Neural cell (in vitro differentiated cells): ENCODE results near the gene FOLR3. TPM values are rescaled to one million over a fixed set of nuclear protein-coding genes. Genes with fewer than 3 reads are reported as not detected.

Experiments
- H2AFZ ChIP-seq: fragments of 200-600, 300-800 bp; sonication (generic), shearing (Covaris generic); 2 replicates; pipeline ENCODE4 v1.6.0; 2014; ENCODE audit warnings: low read depth, mild to moderate bottlenecking, antibody characterized with exemption, low read length, moderate library complexity
- H3F3A ChIP-seq: fragments of 200-600 bp; shearing (Covaris generic); 2 replicates; pipeline ENCODE4 v1.6.1; 2016; ENCODE audit warnings: mild to moderate bottlenecking, moderate library complexity, mixed read lengths, antibody characterized with exemption, low read length; ENCODE audit not compliant: insufficient read depth, poor library complexity, severe bottlenecking
- H3K27ac ChIP-seq: fragments of 200-600, 300-800 bp; sonication (generic), shearing (Covaris generic); 2 replicates; pipeline ENCODE4 v1.5.1; 2014; ENCODE audit warnings: mild to moderate bottlenecking, low read length, moderate library complexity
- H3K27me3 ChIP-seq: fragments of 300-800, 200-600 bp; sonication (generic), shearing (Covaris generic); 2 replicates; pipeline ENCODE4 v1.6.0; 2014; ENCODE audit warnings: mild to moderate bottlenecking, low read depth, low read length, moderate library complexity; ENCODE audit not compliant: insufficient read depth
- H3K36me3 ChIP-seq: fragments of 300-800, 200-600 bp; sonication (generic), shearing (Covaris generic); 2 replicates; pipeline ENCODE4 v1.5.1; 2014; ENCODE audit warnings: mild to moderate bottlenecking, antibody characterized with exemption, low read length, moderate library complexity; ENCODE audit not compliant: insufficient read depth
- H3K4me2 ChIP-seq: fragments of 300-800, 200-600 bp; sonication (generic), shearing (Covaris generic); 2 replicates; pipeline ENCODE4 v1.6.0; 2014; ENCODE audit warnings: mild to moderate bottlenecking, low read length
- H3K4me3 ChIP-seq: fragments of 300-800, 200-600 bp; sonication (generic), shearing (Covaris generic); 2 replicates; pipeline ENCODE4 v1.5.1; 2014; ENCODE audit warnings: mild to moderate bottlenecking, low read length, moderate library complexity
- H3K79me2 ChIP-seq: fragments of 200-600 bp; shearing (Covaris generic); replicated peaks from 2 replicates; pipeline ENCODE4 v1.6.0; 2014; ENCODE audit warnings: mild to moderate bottlenecking, low read length, moderate library complexity; ENCODE audit not compliant: insufficient read depth
- H3K9ac ChIP-seq: fragments of 300-800, 200-600 bp; sonication (generic), shearing (Covaris generic); 2 replicates; pipeline ENCODE4 v1.6.1; 2016; ENCODE audit warnings: mild to moderate bottlenecking, low read length, mixed read lengths
- H3K9me2 ChIP-seq: fragments of 200-600 bp; shearing (Covaris generic); 2 replicates; pipeline ENCODE4 v1.6.1; 2016; ENCODE audit warnings: mild to moderate bottlenecking, low read length, mixed read lengths; ENCODE audit not compliant: insufficient read depth
- H3K9me3 ChIP-seq: fragments of 200-600, 300-800 bp; sonication (generic), shearing (Covaris generic); 2 replicates; pipeline ENCODE4 v1.6.1; 2016; ENCODE audit warnings: mild to moderate bottlenecking, mixed run types, low read length, moderate library complexity, mixed read lengths
- H4K20me1 ChIP-seq: fragments of 200-600 bp; shearing (Covaris generic); 2 replicates; pipeline ENCODE4 v1.6.1; 2016; ENCODE audit warnings: mild to moderate bottlenecking, mixed run types; ENCODE audit not compliant: insufficient read depth
- CTCF ChIP-seq: fragments of 450-650 bp; IDR thresholded peaks from 2 replicates; pipeline ENCODE4 v1.5.1; 2014; ENCODE audit warnings: antibody characterized with exemption, mild to moderate bottlenecking, moderate library complexity; ENCODE audit not compliant: poor library complexity, severe bottlenecking
- EP300 ChIP-seq: fragments of 450-650 bp; conservative IDR thresholded peaks from 2 replicates; pipeline ENCODE4 v1.6.1; 2014; ENCODE audit warnings: antibody characterized with exemption, mild to moderate bottlenecking, moderate library complexity; ENCODE audit not compliant: poor library complexity, severe bottlenecking
- EZH2 ChIP-seq: fragments of 200-600, 300-800 bp; shearing (Covaris generic), sonication (generic); IDR thresholded peaks from 2 replicates; pipeline ENCODE4 v1.6.1; 2014; ENCODE audit warnings: antibody characterized with exemption, low read length, borderline replicate concordance, mild to moderate bottlenecking; ENCODE audit not compliant: insufficient read depth, poor library complexity, severe bottlenecking
- MXI1 ChIP-seq: fragments of 450-650 bp; conservative IDR thresholded peaks from 2 replicates; pipeline ENCODE4 v1.6.1; 2014; ENCODE audit warnings: antibody characterized with exemption, mild to moderate bottlenecking; ENCODE audit not compliant: poor library complexity, severe bottlenecking
- POLR2AphosphoS5 ChIP-seq: IDR thresholded peaks from 2 replicates; pipeline ENCODE4 v1.6.1; 2012
- RAD21 ChIP-seq: fragments of 450-650 bp; conservative IDR thresholded peaks from 2 replicates; pipeline ENCODE4 v1.6.1; 2014; ENCODE audit warnings: antibody characterized with exemption, mild to moderate bottlenecking, moderate library complexity
- REST ChIP-seq: IDR thresholded peaks from 2 replicates; pipeline ENCODE4 v1.6.1; 2012; ENCODE audit warnings: borderline replicate concordance
- SMC3 ChIP-seq: fragments of 450-650 bp; conservative IDR thresholded peaks from 2 replicates; pipeline ENCODE4 v1.6.1; 2014; ENCODE audit warnings: antibody characterized with exemption, mild to moderate bottlenecking, moderate library complexity; ENCODE audit not compliant: poor library complexity
- TAF1 ChIP-seq: IDR thresholded peaks from 2 replicates; pipeline ENCODE4 v1.6.1; 2012; ENCODE audit warnings: low read depth
- polyA plus RNA-seq: library from polyadenylated mRNA; depleted of rRNA; stranded (reverse); fragments of >200 nt; gene quantifications from 2 replicates; pipeline ENCODE4 v1.2.3, GENCODE V29; 2014

FOLR3 gene
- polyA plus RNA-seq, 1 donor from 2014 or later, result not detected

- H3K27me3 ChIP-seq, result no peaks in the 10 kb centered on the region
- no peaks in the 10 kb centered on the region for H3K79me2 ChIP-seq
- no peaks in the 10 kb centered on the region for H4K20me1 ChIP-seq
- H3K27ac ChIP-seq, result no peak overlapping the region
- no peaks in the 10 kb centered on the region for H3K9me2 ChIP-seq
- no peak overlapping the region for H3K9ac ChIP-seq
- no peaks in the 10 kb centered on the region for H3K36me3 ChIP-seq
- TF ChIP-seq EZH2 (no peak), TAF1 (no peak), MXI1 (no peak), CTCF (no peak), POLR2AphosphoS5 (no peak), RAD21 (no peak), SMC3 (no peak), EP300 (no peak), REST (no peak)
- no peak overlapping the region for H3K4me3 ChIP-seq
- no peaks in the 10 kb centered on the region for H3F3A ChIP-seq
- no peak overlapping the region for H3K4me2 ChIP-seq
- no peaks in the 10 kb centered on the region for H3K9me3 ChIP-seq
- no peak overlapping the region for H2AFZ ChIP-seq
Observed at GRCh38 chr11:72123117-72123653, 12.3 kb upstream of the FOLR3 start.

- Histone ChIP-seq H3K36me3 (no peaks in the 10 kb centered on the region), H3K79me2 (no peaks in the 10 kb centered on the region), H3F3A (no peaks in the 10 kb centered on the region), H2AFZ (no peak overlapping the region), H3K9ac (no peak overlapping the region), H3K27ac (no peak overlapping the region), H3K27me3 (no peaks in the 10 kb centered on the region), H3K4me3 (no peak overlapping the region), H4K20me1 (no peaks in the 10 kb centered on the region), H3K9me3 (peaks cover 7% of the 10 kb centered on the region), H3K9me2 (no peaks in the 10 kb centered on the region), H3K4me2 (no peak overlapping the region)
- TF ChIP-seq POLR2AphosphoS5, result no peak
Observed at GRCh38 chr11:72124046-72124445, 11.5 kb upstream of the FOLR3 start.

GRCh38 chr11:72125956-72126355 is 9.6 kb upstream of the FOLR3 start:
- no peak for TF ChIP-seq TAF1
- TF ChIP-seq RAD21, result no peak
- TF ChIP-seq EP300, result no peak
- no peak for TF ChIP-seq MXI1
- TF ChIP-seq EZH2, result no peak
- TF ChIP-seq SMC3, result no peak
- no peak for TF ChIP-seq POLR2AphosphoS5
- TF ChIP-seq CTCF, result no peak
- TF ChIP-seq REST, result no peak
- H3K27me3 ChIP-seq, result no peaks in the 10 kb centered on the region
- H3K79me2 ChIP-seq, result no peaks in the 10 kb centered on the region
- H3K9me3 ChIP-seq, result peaks cover 9% of the 10 kb centered on the region
- H3K9me2 ChIP-seq, result no peaks in the 10 kb centered on the region
- no peak overlapping the region for H3K4me3 ChIP-seq
- no peak overlapping the region for H3K27ac ChIP-seq
- H3K9ac ChIP-seq, result no peak overlapping the region
- no peaks in the 10 kb centered on the region for H4K20me1 ChIP-seq
- H3K36me3 ChIP-seq, result no peaks in the 10 kb centered on the region
- H3F3A ChIP-seq, result no peaks in the 10 kb centered on the region
- H3K4me2 ChIP-seq, result no peak overlapping the region
- H2AFZ ChIP-seq, result no peak overlapping the region
